ENCODE results near the gene NSUN6. TPM values are rescaled to one million over a fixed set of nuclear protein-coding genes. Genes with fewer than 3 reads are reported as not detected.

The NSUN6 gene
- total RNA-seq, 1 experiment from 2014 or later: 6.0 TPM

- ATAC-seq (no peak), DNase-seq (no peak)
- ChIA-PET POLR2A (ENCODE audit: unreplicated experiment) (no interaction called here), CTCF (no interaction called here)
- Histone ChIP-seq H3K4me1 (ENCODE audit: insufficient read depth, low read length) (no peaks in the 10 kb centered on the region), H3K4me3 (ENCODE audit: low read length) (no peak overlapping the region), H3K4me2 (ENCODE audit: low read length) (no peak overlapping the region), H3K9ac (ENCODE audit: low read length) (no peak overlapping the region), H3K79me2 (ENCODE audit: low read length) (no peaks in the 10 kb centered on the region), H3F3A (ENCODE audit: low read length, unreplicated experiment) (no peaks in the 10 kb centered on the region), H3K27ac (ENCODE audit: low read length) (no peak overlapping the region), H3K9me2 (replicated peaks; ENCODE audit: low read length) (no peaks in the 10 kb centered on the region), H2AFZ (ENCODE audit: low read length) (no peak overlapping the region), H3K9me3 (ENCODE audit: low read length) (no peaks in the 10 kb centered on the region; the same call in 1 of the 2 replicates), H3K36me3 (ENCODE audit: low read depth, low read length) (no peaks in the 10 kb centered on the region), H3K27me3 (ENCODE audit: low read length) (no peaks in the 10 kb centered on the region), H4K20me1 (ENCODE audit: low read length) (no peaks in the 10 kb centered on the region)
- intact Hi-C loops (cut with micrococcal nuclease): no loop called here
- TF ChIP-seq EZH2phosphoT487 (IDR thresholded peaks at IDR 0.05; ENCODE audit: borderline replicate concordance, low read length): no peak
- TF ChIP-seq CTCF (conservative IDR thresholded peaks at IDR 0.05; ENCODE audit: low read depth, low read length): no peak
- TF ChIP-seq EZH2 (IDR thresholded peaks at IDR 0.05; ENCODE audit: low read length, unreplicated experiment): no peak
- no TSS peak for BruUV-seq (replicated peaks)
Observed at GRCh38 chr10:18567343-18567856, 84.0 kb downstream of the NSUN6 start.

GRCh38 chr10:18566177-18566576 lies 85.2 kb downstream of the NSUN6 start:
- intact Hi-C loops (cut with micrococcal nuclease): no loop called here
- Histone ChIP-seq H3K9ac (ENCODE audit: low read length) (no peak overlapping the region), H3K79me2 (ENCODE audit: low read length) (no peaks in the 10 kb centered on the region), H3K4me1 (ENCODE audit: insufficient read depth, low read length) (no peaks in the 10 kb centered on the region), H3K36me3 (ENCODE audit: low read depth, low read length) (no peaks in the 10 kb centered on the region), H3K4me2 (ENCODE audit: low read length) (no peak overlapping the region), H4K20me1 (ENCODE audit: low read length) (no peaks in the 10 kb centered on the region), H3K27me3 (ENCODE audit: low read length) (no peaks in the 10 kb centered on the region), H3K9me2 (replicated peaks; ENCODE audit: low read length) (no peaks in the 10 kb centered on the region), H3F3A (ENCODE audit: low read length, unreplicated experiment) (no peaks in the 10 kb centered on the region), H2AFZ (ENCODE audit: low read length) (no peak overlapping the region), H3K4me3 (ENCODE audit: low read length) (no peak overlapping the region), H3K27ac (ENCODE audit: low read length) (no peak overlapping the region), H3K9me3 (ENCODE audit: low read length) (no peaks in the 10 kb centered on the region; the same call in 1 of the 2 replicates)
- no peak for TF ChIP-seq CTCF (conservative IDR thresholded peaks at IDR 0.05; ENCODE audit: low read depth, low read length)
- no peak for TF ChIP-seq EZH2phosphoT487 (IDR thresholded peaks at IDR 0.05; ENCODE audit: borderline replicate concordance, low read length)
- TF ChIP-seq EZH2 (IDR thresholded peaks at IDR 0.05; ENCODE audit: low read length, unreplicated experiment): no peak
- DNase-seq (no peak), ATAC-seq (no peak)
- ChIA-PET POLR2A (ENCODE audit: unreplicated experiment) (no interaction called here), CTCF (no interaction called here)
- BruUV-seq (replicated peaks): no TSS peak

GRCh38 chr10:18565006-18565405 lies 86.4 kb downstream of the NSUN6 start:
- Histone ChIP-seq H3K36me3 (ENCODE audit: low read depth, low read length) (no peaks in the 10 kb centered on the region), H3K79me2 (ENCODE audit: low read length) (no peaks in the 10 kb centered on the region), H3K4me3 (ENCODE audit: low read length) (no peak overlapping the region), H4K20me1 (ENCODE audit: low read length) (no peaks in the 10 kb centered on the region), H3K9ac (ENCODE audit: low read length) (no peak overlapping the region), H3K9me2 (replicated peaks; ENCODE audit: low read length) (no peaks in the 10 kb centered on the region), H3K4me2 (ENCODE audit: low read length) (no peak overlapping the region), H3K27me3 (ENCODE audit: low read length) (no peaks in the 10 kb centered on the region), H2AFZ (ENCODE audit: low read length) (no peak overlapping the region), H3F3A (ENCODE audit: low read length, unreplicated experiment) (no peaks in the 10 kb centered on the region), H3K27ac (ENCODE audit: low read length) (no peak overlapping the region), H3K9me3 (ENCODE audit: low read length) (no peaks in the 10 kb centered on the region), H3K4me1 (ENCODE audit: insufficient read depth, low read length) (no peaks in the 10 kb centered on the region)
- POLR2A ChIA-PET (ENCODE audit: unreplicated experiment): no interaction called here
- ATAC-seq (no peak), DNase-seq (no peak)
- intact Hi-C loops (cut with micrococcal nuclease): no loop called here
- CTCF ChIA-PET: no interaction called here
- no TSS peak for BruUV-seq (replicated peaks)
- TF ChIP-seq EZH2phosphoT487 (IDR thresholded peaks at IDR 0.05; ENCODE audit: borderline replicate concordance, low read length) (no peak), CTCF (conservative IDR thresholded peaks at IDR 0.05; ENCODE audit: low read depth, low read length) (no peak), EZH2 (IDR thresholded peaks at IDR 0.05; ENCODE audit: low read length, unreplicated experiment) (no peak)
